Ishikawa (cell line): Measurements from ENCODE around the gene ITPR1.

Source experiments
- FOXM1 ChIP-seq: IDR thresholded peaks from 2 replicates; pipeline ENCODE4 v1.6.1; 2012; ENCODE audit warnings: low read depth, borderline replicate concordance
- TAF1 ChIP-seq: IDR thresholded peaks from 2 replicates; pipeline ENCODE4 v1.6.1; 2012; ENCODE audit warnings: low read depth, mild to moderate bottlenecking
- YY1 ChIP-seq: IDR thresholded peaks from 2 replicates; pipeline ENCODE4 v1.6.1; 2012; ENCODE audit warnings: low read depth
- TF ChIP-seq, protein P1 (sequence below): IDR thresholded peaks from 2 replicates; pipeline ENCODE4 v1.6.1; 2012; ENCODE audit warnings: low read depth, mild to moderate bottlenecking

DNA sequence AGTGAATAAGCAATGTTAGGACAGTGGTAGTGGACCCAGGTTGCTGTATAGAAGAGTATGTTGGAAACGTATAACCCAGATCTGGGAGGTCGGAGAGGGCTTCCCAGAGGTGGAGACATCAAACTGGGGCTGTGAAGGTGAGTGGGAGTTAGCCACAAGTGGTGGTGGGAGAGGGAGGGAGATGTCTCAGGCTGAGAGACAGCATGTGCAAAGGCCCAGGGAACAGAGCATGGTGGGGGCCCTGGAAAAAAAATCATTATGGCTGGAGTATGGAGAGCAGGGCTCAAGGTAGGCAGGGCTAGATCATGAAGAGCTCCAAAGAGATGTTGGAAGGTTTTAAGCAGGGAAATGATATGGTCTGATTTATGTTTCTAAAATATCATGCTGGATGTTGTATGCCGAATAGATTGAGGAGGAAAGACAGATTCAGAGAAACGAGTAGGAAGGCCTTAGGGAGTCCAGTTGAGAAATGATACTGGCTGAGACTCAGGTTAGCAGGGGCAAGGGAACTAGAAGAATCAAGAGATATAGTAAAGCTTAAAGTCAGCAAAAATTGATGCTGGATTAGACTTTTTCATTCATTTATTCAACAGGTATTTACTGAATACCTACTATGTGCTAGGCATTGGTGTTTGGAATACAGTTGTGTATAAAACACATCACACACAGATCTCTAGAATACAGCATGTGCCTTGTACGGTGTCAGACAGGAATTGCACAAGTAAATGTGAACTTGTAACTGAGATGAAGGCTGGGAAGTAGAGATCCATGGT is 17.0 kb downstream of the ITPR1 start:
- TF ChIP-seq, protein P1, sequence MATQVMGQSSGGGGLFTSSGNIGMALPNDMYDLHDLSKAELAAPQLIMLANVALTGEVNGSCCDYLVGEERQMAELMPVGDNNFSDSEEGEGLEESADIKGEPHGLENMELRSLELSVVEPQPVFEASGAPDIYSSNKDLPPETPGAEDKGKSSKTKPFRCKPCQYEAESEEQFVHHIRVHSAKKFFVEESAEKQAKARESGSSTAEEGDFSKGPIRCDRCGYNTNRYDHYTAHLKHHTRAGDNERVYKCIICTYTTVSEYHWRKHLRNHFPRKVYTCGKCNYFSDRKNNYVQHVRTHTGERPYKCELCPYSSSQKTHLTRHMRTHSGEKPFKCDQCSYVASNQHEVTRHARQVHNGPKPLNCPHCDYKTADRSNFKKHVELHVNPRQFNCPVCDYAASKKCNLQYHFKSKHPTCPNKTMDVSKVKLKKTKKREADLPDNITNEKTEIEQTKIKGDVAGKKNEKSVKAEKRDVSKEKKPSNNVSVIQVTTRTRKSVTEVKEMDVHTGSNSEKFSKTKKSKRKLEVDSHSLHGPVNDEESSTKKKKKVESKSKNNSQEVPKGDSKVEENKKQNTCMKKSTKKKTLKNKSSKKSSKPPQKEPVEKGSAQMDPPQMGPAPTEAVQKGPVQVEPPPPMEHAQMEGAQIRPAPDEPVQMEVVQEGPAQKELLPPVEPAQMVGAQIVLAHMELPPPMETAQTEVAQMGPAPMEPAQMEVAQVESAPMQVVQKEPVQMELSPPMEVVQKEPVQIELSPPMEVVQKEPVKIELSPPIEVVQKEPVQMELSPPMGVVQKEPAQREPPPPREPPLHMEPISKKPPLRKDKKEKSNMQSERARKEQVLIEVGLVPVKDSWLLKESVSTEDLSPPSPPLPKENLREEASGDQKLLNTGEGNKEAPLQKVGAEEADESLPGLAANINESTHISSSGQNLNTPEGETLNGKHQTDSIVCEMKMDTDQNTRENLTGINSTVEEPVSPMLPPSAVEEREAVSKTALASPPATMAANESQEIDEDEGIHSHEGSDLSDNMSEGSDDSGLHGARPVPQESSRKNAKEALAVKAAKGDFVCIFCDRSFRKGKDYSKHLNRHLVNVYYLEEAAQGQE = no peak
- TF ChIP-seq FOXM1 (no peak), TAF1 (no peak), YY1 (no peak)
